ENCODE measurements around the gene AGXT. TPM values are rescaled to one million over a fixed set of nuclear protein-coding genes. Genes with fewer than 3 reads are reported as not detected.

Gene AGXT
- total RNA-seq = not detected

DNA sequence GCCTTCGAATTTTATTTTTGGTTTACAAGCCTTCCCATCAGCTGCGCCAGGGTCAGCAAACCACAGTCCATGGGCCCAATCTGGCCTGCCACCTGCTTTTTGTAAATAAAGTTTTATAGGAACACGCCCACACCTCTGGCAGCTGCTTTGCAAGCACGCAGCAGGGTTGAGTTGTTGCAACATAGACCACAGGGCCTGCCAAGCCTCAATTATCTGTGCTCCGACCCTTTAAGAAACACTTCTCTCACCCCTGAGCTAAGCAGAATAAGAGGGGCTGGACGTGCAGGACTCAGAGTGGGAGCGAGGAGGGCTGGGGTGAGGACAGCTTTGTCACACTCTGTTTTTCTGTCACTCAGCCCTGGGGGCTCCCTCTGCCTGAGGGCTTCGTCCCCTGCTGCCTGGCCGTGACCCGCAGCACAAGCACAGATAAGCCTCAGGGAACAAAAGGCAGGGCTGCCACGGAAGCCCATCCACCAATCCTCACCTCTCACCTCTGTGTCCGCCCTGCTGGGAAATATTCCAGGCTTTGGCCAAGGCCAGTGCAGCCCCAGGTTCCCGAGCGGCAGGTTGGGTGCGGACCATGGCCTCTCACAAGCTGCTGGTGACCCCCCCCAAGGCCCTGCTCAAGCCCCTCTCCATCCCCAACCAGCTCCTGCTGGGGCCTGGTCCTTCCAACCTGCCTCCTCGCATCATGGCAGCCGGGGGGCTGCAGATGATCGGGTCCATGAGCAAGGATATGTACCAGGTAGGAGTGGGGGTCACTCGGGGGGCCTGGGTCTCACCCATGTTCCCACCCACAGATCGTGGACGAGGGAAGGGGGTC lies at the start of gene AGXT:
AGXT (plus strand) TSS at position 539 of the 823 bp plus-strand sequence; CDS start at position 581, 42 bp downstream.
- Mint-ChIP-seq H3K4me1 (ENCODE audit: low read depth) (no peaks in the 10 kb centered on the region), H3K36me3 (ENCODE audit: low read depth) (no peaks in the 10 kb centered on the region), H3K27ac (no peak within 1 kb of the TSS), H3K27me3 (ENCODE audit: low read depth) (no peaks in the 10 kb centered on the region), H3K9me3 (no peaks in the 10 kb centered on the region), H3K4me3 (no peak within 1 kb of the TSS)
- DNase-seq = no peak
- CTCF ChIA-PET = no interaction called here
- intact Hi-C loops (cut with micrococcal nuclease) = no loop called here

DNA sequence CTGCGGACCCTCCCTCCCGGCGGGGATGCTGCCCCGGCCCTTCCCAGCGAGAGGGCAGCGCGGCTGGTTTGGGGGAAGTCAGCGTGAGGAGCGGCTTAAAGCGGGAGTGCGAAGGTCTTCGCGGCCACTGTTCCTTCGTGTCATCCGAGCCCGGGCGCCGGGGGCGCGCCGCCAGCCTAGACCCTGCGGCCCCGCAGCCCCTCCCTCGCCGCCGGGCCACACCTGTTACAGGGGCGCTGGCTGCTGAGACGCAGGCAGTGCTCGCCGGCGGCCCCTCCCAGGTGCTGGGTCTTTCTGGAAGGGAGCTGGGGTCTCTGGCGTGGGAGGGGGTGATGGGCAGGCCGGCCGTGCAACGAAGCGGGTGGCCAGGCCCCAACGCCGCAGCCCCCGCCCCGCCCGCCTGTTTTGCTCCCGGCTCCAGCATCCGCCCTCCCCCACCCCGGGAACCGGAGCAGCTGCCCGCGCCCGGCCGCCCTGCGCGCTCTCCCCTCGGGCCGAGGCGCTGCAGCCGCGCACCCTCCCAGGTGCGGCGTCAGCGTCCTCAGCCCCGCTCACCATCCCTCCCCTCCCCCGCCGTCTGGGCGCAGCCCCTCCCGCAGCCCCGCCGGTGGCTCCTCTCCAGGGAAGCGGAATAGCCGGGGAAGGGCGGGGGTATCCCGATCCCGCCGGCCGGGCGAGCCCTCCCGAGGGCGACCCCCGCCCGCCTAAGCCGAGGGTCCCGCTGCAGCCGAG lies 49.3 kb upstream of the AGXT start:
- H3K36me3 Mint-ChIP-seq (ENCODE audit: low read depth) = no peaks in the 10 kb centered on the region
- no peak for DNase-seq
- intact Hi-C loops (cut with micrococcal nuclease) = no loop called here
- H3K27ac Mint-ChIP-seq = no peak overlapping the region
- peaks cover 9% of the 10 kb centered on the region for H3K4me1 Mint-ChIP-seq (ENCODE audit: low read depth)
- H3K9me3 Mint-ChIP-seq = peaks cover 3% of the 10 kb centered on the region
- CTCF ChIA-PET = interaction anchor here (0.6 kb wide), 1 partner anchor 237 kb away, joined by 4 read pairs; no protein-coding TSS in a partner anchor
- peak overlapping the region; percentile 51 for H3K4me3 Mint-ChIP-seq
- H3K27me3 Mint-ChIP-seq (ENCODE audit: low read depth) = peaks cover 44% of the 10 kb centered on the region

DNA sequence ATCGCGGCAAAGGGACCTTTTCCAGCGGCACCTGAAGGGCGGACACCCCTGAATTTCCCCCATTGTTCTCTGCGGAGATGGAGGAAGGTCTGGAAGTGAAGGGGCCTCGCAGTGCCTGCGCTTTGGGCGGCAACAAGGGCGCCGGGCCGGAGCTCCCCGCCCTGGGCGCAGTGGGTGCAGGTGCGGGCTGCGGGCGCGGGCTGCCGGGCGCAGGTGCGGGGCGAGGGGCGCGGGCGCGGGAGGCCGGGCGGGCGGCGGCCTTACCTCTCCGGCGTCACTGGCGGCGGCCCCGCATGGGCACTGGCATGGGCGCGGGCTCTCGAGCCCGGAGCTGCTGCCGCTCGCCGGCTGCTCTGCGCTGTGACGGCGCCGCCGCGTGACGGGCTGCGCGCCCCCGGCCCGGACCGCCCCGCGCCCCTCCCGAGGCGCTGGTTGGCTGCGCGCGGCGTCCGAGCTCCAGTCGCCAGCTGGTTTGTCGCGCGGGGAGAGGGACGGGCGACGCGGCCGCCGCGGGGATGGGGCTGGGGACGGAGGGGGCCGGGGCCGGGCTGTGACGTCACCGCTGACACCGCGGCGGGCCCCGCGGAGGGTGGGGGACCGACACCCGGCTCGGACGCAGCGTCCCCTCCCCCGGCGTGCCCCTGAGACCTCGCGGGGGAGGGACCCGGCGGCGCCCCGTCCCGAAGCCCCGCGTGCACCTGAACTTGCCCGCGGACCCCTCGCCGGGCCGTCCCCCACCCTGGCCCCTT lies 48.6 kb upstream of the AGXT start, which contains the start of gene KIF1A:
KIF1A (minus strand) TSS at position 362 of the 749 bp plus-strand sequence. CDS start 22,467 bp downstream, outside the sequence.
- no peak within 1 kb of the TSS for H3K27ac Mint-ChIP-seq
- intact Hi-C loops (cut with micrococcal nuclease) = no loop called here
- peaks cover 2% of the 10 kb centered on the region for H3K9me3 Mint-ChIP-seq
- DNase-seq = no peak
- peaks cover 51% of the 10 kb centered on the region for H3K27me3 Mint-ChIP-seq (ENCODE audit: low read depth)
- peak within 1 kb of the TSS; percentile 69 for H3K4me3 Mint-ChIP-seq
- H3K36me3 Mint-ChIP-seq (ENCODE audit: low read depth) = no peaks in the 10 kb centered on the region
- CTCF ChIA-PET = no interaction called here
- peaks cover 9% of the 10 kb centered on the region for H3K4me1 Mint-ChIP-seq (ENCODE audit: low read depth)

DNA sequence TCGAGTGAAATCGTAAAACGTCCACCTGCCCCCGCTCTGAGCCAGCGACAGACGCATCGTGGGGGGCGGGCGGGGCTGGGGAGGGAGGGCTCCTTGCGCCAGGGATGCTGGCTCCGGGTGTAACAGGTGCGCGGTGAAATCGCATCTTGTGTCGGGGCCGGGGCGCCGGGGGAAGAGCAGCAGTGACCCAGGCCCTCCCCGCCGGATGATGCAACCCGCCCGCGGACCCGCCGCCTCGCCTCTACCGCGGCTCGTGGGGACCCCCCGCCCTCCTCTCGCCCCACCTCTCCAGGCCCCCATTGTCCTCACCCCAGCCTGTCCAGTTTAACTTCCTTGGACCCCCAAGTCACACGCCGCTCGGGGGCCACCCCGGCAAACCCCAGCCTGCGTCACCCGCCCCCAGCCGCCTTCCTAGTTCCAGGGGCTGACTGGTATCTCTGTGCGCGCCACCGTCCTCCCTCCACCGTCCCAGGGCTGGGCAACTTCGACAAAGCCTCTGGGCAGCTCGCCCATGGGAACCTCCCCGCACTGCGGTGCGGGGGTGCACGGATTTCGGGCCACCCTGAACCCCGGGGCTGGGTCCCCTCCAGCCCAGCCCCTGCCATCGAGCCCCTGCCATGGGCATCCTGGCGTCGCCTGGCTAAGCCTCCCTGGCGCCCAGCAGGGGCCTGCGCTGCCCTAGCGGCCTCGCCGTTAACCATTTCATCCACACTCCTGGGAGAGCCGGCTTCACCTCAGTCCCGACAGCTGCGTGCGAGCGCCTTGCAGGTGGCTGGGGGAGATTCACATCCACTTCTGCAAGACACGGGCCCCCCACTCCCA lies 47.8 kb upstream of the AGXT start:
- Mint-ChIP-seq H3K9me3 (peaks cover 2% of the 10 kb centered on the region), H3K4me3 (peak overlapping the region; percentile 69), H3K36me3 (ENCODE audit: low read depth) (no peaks in the 10 kb centered on the region), H3K27me3 (ENCODE audit: low read depth) (peaks cover 56% of the 10 kb centered on the region), H3K27ac (no peak overlapping the region), H3K4me1 (ENCODE audit: low read depth) (peaks cover 9% of the 10 kb centered on the region)
- CTCF ChIA-PET = interaction anchor here (2.9 kb wide), 1 partner anchor 19 kb away, joined by 9 read pairs; no protein-coding TSS in a partner anchor
- intact Hi-C loops (cut with micrococcal nuclease) = loop anchor here (1.0 kb wide), 1 partner anchor 11 kb away; no protein-coding TSS in a partner anchor
- no peak for DNase-seq

DNA sequence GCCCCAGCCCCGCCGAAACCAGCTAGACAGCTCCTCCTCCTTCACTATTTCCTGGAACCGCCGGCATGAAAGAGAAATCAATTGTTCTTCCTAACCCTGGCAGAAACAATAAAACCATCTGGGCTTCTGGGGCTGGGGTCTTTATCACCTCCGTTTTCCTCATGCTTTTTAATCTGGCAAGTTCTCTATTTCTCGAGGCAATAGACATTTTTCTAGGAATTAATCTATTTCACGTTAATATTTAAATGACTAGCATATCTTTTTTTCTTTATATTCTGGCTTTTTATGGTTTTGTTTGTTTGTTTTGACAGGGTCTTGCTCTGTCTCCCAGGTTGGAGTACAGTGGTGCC lies 47.2 kb upstream of the AGXT start:
- Mint-ChIP-seq H3K36me3 (ENCODE audit: low read depth) (no peaks in the 10 kb centered on the region), H3K27ac (no peak overlapping the region), H3K9me3 (peaks cover 2% of the 10 kb centered on the region), H3K27me3 (ENCODE audit: low read depth) (peaks cover 60% of the 10 kb centered on the region), H3K4me3 (peak overlapping the region; percentile 69), H3K4me1 (ENCODE audit: low read depth) (peaks cover 9% of the 10 kb centered on the region)
- CTCF ChIA-PET = interaction anchor here (2.9 kb wide), 1 partner anchor 19 kb away, joined by 9 read pairs; no protein-coding TSS in a partner anchor
- intact Hi-C loops (cut with micrococcal nuclease) = loop anchor here (1.0 kb wide), 1 partner anchor 11 kb away; no protein-coding TSS in a partner anchor
- no peak for DNase-seq

DNA sequence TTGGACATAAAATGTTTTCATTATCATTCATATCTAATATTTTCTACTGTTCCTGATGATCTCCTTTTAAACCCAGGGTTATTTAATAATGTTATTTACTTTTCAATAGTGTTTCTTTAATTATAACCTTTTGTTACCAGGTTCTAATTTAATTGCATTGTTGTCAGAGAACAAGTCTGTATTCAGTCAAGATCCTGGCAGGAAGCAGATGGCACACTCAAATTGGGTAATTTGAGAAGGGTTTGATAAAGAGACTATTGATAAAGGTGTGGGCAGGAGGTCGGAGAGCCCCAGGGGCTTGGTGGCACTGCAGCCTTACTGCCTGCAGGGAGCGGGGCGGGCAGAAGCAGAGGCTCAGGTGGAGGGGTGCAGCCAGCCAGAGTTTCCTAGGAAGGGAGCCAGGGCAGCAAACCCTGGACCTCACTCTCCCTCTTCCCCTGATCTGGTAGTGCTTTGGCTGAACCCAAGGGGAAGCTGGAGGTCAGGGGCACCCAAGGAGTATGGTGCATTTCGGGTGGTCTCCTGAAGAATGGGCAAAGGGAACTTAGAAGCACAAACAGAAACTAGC lies 46.3 kb upstream of the AGXT start:
- intact Hi-C loops (cut with micrococcal nuclease) = no loop called here
- no peak overlapping the region for H3K27ac Mint-ChIP-seq
- H3K36me3 Mint-ChIP-seq (ENCODE audit: low read depth) = no peaks in the 10 kb centered on the region
- no peak overlapping the region for H3K4me3 Mint-ChIP-seq
- CTCF ChIA-PET = interaction anchor here (2.9 kb wide), 1 partner anchor 18 kb away, joined by 9 read pairs; no protein-coding TSS in a partner anchor
- DNase-seq = no peak
- H3K4me1 Mint-ChIP-seq (ENCODE audit: low read depth) = peaks cover 9% of the 10 kb centered on the region
- peaks cover 68% of the 10 kb centered on the region for H3K27me3 Mint-ChIP-seq (ENCODE audit: low read depth)
- peaks cover 2% of the 10 kb centered on the region for H3K9me3 Mint-ChIP-seq

DNA sequence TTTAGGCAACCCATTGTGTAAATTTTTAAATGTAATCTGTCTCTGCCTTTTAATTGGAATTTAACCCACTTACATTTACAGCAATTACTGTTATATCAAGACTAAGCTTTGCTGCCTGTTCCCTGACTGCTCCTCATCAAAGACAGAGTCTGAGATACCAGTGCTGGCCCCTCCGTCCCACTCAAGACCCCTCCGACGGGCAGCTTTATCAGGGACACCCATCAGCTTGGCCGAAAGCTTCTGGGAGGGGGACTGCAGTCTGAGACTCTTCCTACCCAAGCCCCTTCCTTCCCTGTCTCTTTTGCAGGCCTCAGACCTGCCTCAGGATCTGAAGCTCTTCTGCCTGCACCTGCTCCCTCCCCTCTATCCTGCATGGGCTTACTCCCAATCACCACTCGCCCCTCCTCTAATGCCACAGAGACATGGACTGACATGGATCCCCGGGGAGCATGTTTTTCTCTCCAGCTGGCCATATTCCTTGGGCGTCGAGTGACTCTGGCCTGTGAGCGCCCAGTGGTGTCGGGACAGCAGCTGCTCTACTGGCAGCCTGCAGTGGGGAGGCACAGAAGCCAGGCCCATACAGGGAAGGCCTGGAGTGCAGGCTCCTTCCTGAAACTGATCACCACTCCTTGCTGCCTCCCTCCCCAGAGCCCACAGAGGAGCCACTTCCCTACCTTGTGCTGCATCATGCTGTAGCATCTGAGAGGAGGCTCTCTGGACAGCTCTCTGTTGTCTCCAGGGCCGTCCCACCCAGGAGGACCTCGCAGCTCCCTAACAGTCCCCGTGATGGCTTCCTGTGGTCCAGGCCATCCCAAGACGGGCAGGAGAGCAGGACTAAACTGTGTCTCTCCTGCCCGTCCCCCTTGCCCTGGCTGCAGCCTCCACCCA lies 44.9 kb upstream of the AGXT start:
- H3K4me1 Mint-ChIP-seq (ENCODE audit: low read depth) = peaks cover 5% of the 10 kb centered on the region
- intact Hi-C loops (cut with micrococcal nuclease) = no loop called here
- no peak for DNase-seq
- CTCF ChIA-PET = interaction anchor here (2.9 kb wide), 1 partner anchor 17 kb away, joined by 9 read pairs; no protein-coding TSS in a partner anchor
- H3K27me3 Mint-ChIP-seq (ENCODE audit: low read depth) = peaks cover 63% of the 10 kb centered on the region
- H3K36me3 Mint-ChIP-seq (ENCODE audit: low read depth) = no peaks in the 10 kb centered on the region
- no peak overlapping the region for H3K4me3 Mint-ChIP-seq
- H3K9me3 Mint-ChIP-seq = peaks cover 2% of the 10 kb centered on the region
- H3K27ac Mint-ChIP-seq = no peak overlapping the region

DNA sequence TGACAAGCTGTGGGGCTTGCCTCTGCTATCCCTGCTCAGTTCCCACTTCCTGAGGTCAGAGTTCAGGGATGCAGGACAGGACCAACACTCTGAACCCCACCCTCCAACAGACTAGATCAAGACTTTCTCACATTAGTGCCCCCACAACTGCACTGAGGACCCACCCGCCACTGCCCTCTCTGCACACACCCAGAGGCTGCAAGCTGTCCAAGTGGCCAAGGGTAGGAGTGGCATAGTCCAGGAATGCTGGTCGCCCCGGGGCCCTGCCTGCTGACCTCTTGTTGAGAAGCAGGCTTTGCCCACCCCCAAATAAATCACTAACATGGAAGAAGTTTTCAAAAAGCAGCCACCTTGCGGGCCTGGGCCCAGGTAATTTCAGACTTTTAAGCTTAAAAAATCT lies 43.1 kb upstream of the AGXT start:
- no peaks in the 10 kb centered on the region for H3K36me3 Mint-ChIP-seq (ENCODE audit: low read depth)
- intact Hi-C loops (cut with micrococcal nuclease) = no loop called here
- H3K4me1 Mint-ChIP-seq (ENCODE audit: low read depth) = peaks cover 5% of the 10 kb centered on the region
- no peak overlapping the region for H3K4me3 Mint-ChIP-seq
- H3K27me3 Mint-ChIP-seq (ENCODE audit: low read depth) = peaks cover 69% of the 10 kb centered on the region
- CTCF ChIA-PET = interaction anchor here (0.7 kb wide), 1 partner anchor 26 kb away, joined by 4 read pairs; no protein-coding TSS in a partner anchor
- DNase-seq = no peak
- peaks cover 2% of the 10 kb centered on the region for H3K9me3 Mint-ChIP-seq
- H3K27ac Mint-ChIP-seq = no peak overlapping the region

DNA sequence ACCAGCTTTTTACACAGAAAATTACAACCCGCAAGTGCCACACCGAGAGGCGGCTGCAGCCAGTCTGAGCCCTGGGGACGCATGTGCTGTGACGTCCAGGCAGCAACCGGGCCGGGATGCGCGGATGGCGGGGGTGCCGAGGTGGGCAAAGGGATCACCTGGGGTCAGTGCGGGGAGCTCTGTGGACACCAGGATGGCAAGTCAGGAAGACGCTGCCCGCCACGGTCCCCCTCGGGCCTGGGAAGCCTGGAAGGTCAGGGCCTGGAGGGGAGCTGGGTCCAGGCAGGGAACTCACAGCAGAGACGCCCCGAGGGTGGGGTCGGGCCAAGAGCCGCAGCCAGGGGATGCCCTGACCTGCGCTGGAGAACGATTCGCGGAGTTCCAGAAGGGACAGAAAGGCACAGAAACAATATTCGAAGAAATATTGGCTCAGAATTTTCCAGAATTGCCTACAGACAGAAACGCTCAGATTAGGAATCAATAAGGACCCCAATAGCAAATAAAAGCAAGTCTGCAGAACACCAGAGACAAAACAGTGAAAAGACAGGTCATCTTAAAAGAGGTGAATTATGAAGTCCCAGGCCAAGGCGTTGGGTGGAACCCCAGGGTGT lies 36.9 kb upstream of the AGXT start:
- Mint-ChIP-seq H3K4me3 (peak overlapping the region; percentile 70), H3K9me3 (no peaks in the 10 kb centered on the region), H3K36me3 (ENCODE audit: low read depth) (no peaks in the 10 kb centered on the region), H3K4me1 (ENCODE audit: low read depth) (peaks cover 5% of the 10 kb centered on the region), H3K27me3 (ENCODE audit: low read depth) (peaks cover 20% of the 10 kb centered on the region), H3K27ac (no peak overlapping the region)
- CTCF ChIA-PET = no interaction called here
- no peak for DNase-seq
- intact Hi-C loops (cut with micrococcal nuclease) = loop anchor here (1.0 kb wide), 3 partner anchors 10 to 1050 kb away; no protein-coding TSS in a partner anchor

DNA sequence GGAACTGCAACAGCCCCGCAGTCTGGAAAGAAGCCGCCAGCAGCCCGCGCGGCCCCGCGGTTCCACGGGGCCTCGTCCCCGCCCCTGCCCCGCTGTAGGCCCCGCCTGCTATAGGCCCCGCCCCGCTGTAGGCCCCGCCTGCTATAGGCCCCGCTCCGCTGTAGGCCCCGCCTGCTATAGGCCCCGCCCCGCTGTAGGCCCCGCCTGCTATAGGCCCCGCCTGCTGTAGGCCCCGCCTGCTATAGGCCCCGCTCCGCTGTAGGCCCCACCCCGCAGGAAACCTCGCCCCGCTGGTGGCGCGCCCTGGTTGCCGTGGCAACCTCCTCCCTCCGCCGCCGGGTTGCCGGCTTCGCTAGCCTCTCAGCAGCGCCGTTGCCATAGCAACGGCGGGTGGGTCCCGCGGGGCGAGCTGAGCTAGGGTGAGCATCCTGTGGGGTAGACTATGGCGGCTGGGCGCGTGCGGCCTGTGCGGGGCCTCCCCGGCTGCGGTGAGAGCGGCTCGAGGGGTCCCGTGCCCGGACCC lies 36.4 kb upstream of the AGXT start:
- peak; percentile 96 for DNase-seq
- H3K9me3 Mint-ChIP-seq = no peaks in the 10 kb centered on the region
- peaks cover 17% of the 10 kb centered on the region for H3K27me3 Mint-ChIP-seq (ENCODE audit: low read depth)
- CTCF ChIA-PET = no interaction called here
- H3K27ac Mint-ChIP-seq = no peak overlapping the region
- no peaks in the 10 kb centered on the region for H3K36me3 Mint-ChIP-seq (ENCODE audit: low read depth)
- H3K4me1 Mint-ChIP-seq (ENCODE audit: low read depth) = peaks cover 5% of the 10 kb centered on the region
- intact Hi-C loops (cut with micrococcal nuclease) = loop anchor here (1.0 kb wide), 3 partner anchors 11 to 1049 kb away; no protein-coding TSS in a partner anchor
- peak overlapping the region; percentile 70 for H3K4me3 Mint-ChIP-seq
